ENCODE data around the gene ALOX5AP. TPM values are rescaled to one million over a fixed set of nuclear protein-coding genes. Genes with fewer than 3 reads are reported as not detected.

ALOX5AP gene
- total RNA-seq (80.4 TPM), polyA plus RNA-seq (100 to 1,000 TPM; 299 to 544 (median 380) TPM)

DNA sequence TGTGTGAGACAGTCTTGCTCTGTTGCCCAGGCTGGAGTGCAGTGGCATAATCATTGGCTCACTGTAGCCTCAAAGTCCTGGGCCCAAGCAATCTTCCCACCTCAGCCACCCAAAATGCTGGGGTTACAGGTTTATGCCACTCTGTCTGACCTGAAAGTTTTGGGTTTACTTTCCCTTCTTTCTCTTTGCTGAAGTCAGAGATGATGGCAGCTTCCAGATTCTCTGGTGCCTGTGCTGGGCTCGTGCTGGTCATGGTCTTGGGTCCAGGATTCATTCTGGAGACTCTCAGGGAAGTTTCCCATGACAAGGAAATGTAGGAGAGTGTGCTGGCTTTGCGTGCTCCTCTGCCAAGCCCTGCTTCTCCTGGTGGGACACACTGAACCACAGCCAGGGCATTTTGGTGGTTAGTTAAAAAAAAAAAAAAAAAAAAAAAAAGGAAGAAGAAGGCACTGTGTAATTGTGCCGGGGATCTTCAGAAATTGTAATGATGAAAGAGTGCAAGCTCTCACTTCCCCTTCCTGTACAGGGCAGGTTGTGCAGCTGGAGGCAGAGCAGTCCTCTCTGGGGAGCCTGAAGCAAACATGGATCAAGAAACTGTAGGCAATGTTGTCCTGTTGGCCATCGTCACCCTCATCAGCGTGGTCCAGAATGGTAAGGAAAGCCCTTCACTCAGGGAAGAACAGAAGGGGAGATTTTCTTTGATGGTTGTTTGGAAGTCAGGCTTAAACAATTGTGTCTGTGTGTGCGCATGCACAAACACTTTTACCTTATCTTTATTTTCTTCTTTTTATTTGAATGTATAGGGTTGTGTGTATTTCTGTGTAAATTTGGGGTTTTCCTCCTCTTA is at the start of gene ALOX5AP:
ALOX5AP (plus strand) TSS at position 519 of the 847 bp plus-strand sequence; CDS start at position 582, 63 bp downstream.
- Mint-ChIP-seq H3K4me1 (peaks cover 6 to 59% (median 38%) of the 10 kb centered on the region in 4 donors), H3K9me3 (peaks cover 0 to 1% (median 0%) of the 10 kb centered on the region in 7 donors)

DNA sequence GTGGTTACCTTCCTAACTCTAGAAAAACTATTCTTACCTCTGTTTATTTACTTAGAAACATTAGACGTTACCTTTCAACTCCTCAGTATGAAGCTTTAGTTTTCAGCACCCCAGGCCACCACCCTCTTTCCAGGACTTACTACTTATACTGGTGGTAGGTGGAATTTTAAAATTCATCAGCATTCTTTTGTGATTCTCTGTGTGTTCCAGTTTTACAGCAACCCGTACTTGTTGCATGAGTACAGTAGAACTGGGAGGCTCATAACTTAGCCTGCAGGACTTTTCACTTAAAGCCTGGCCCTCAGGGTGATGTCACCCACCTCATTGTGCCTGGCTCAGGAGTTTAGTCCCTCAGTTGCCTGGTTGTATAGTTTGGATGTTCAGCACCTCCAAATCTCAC is 49.4 kb upstream of the ALOX5AP start:
- peaks cover 2% of the 10 kb centered on the region for H3K27me3 ChIP-seq (ENCODE audit: control insufficient read depth, insufficient read depth, low read length)
- no peak for DNase-seq
- H3K9me3 ChIP-seq (ENCODE audit: control insufficient read depth in 2 of 2, low read length in 2 of 2): no peaks in the 10 kb centered on the region
- no peak for ATAC-seq (ENCODE audit: low read depth in 2 of 2)
- Mint-ChIP-seq H3K4me3 (no peak overlapping the region), H3K27me3 (peaks cover 9% of the 10 kb centered on the region), H3K9me3 (peaks cover 0 to 4% (median 0%) of the 10 kb centered on the region in 7 donors), H3K4me1 (peaks cover 3 to 11% (median 8%) of the 10 kb centered on the region in 4 donors), H3K27ac (no peak overlapping the region), H3K36me3 (no peaks in the 10 kb centered on the region)
- H3K4me3 ChIP-seq (ENCODE audit: low read depth, low read length): no peak overlapping the region
- H3K36me3 ChIP-seq (ENCODE audit: control insufficient read depth, insufficient read depth, low read length): no peaks in the 10 kb centered on the region
- H3K27ac ChIP-seq (ENCODE audit: insufficient read depth, low read length, poor library complexity, severe bottlenecking): no peak overlapping the region
- no peaks in the 10 kb centered on the region for H3K4me1 ChIP-seq (ENCODE audit: control insufficient read depth, insufficient read depth, low read length, poor library complexity, severe bottlenecking)

More for the DNA sequence above, at the start of gene ALOX5AP:
- ATAC-seq (ENCODE audit: low read depth in 2 of 2): peak; percentile 37 to 47
- peaks cover 55% of the 10 kb centered on the region for H3K4me1 ChIP-seq (ENCODE audit: control insufficient read depth, insufficient read depth, low read length, poor library complexity, severe bottlenecking)
- no peaks in the 10 kb centered on the region for H3K9me3 ChIP-seq (ENCODE audit: control insufficient read depth in 2 of 2, low read length in 2 of 2)
- peak within 1 kb of the TSS; percentile 70 for H3K27ac ChIP-seq (ENCODE audit: insufficient read depth, low read length, poor library complexity, severe bottlenecking)
- Mint-ChIP-seq H3K36me3 (no peaks in the 10 kb centered on the region), H3K4me3 (peak within 1 kb of the TSS; percentile 85 to 99 (median 97)), H3K27ac (peak within 1 kb of the TSS; percentile 87 to 99 (median 96)), H3K27me3 (peaks cover 1% of the 10 kb centered on the region)
- H3K27me3 ChIP-seq (ENCODE audit: control insufficient read depth, insufficient read depth, low read length): no peaks in the 10 kb centered on the region
- peak within 1 kb of the TSS; percentile 93 for H3K4me3 ChIP-seq (ENCODE audit: low read depth, low read length)
- H3K36me3 ChIP-seq (ENCODE audit: control insufficient read depth, insufficient read depth, low read length): no peaks in the 10 kb centered on the region
- peak in 2 of 3 donors; percentile 40 to 72 for DNase-seq

DNA sequence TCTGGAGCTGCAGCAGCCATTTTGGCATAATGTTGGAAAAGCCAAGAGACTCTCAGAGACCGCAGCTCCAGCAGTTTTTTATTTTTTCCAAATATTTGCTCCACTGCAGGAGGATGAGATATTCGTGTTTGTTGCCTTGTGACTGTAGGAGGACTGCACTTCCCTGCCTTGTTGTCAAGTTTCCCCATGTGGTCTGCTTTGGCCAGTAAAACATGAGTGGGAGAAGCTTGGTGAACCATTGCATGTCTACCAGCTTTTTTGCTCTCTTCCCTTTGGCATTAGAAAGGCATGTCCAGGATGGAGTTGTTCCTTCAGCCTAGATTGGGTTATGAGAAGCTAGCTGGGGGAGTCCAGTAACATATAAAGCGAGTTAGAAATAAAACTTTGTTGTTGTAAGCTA is 47.7 kb upstream of the ALOX5AP start:
- Mint-ChIP-seq H3K4me1 (peaks cover 3 to 10% (median 6%) of the 10 kb centered on the region in 4 donors), H3K36me3 (no peaks in the 10 kb centered on the region), H3K4me3 (no peak overlapping the region), H3K27me3 (peaks cover 9% of the 10 kb centered on the region), H3K27ac (no peak overlapping the region), H3K9me3 (peaks cover 0 to 4% (median 0%) of the 10 kb centered on the region in 7 donors)
- H3K4me3 ChIP-seq (ENCODE audit: low read depth, low read length): no peak overlapping the region
- no peak for ATAC-seq (ENCODE audit: low read depth in 2 of 2)
- no peak for DNase-seq
- no peaks in the 10 kb centered on the region for H3K36me3 ChIP-seq (ENCODE audit: control insufficient read depth, insufficient read depth, low read length)
- no peaks in the 10 kb centered on the region for H3K9me3 ChIP-seq (ENCODE audit: control insufficient read depth in 2 of 2, low read length in 2 of 2)
- peaks cover 2% of the 10 kb centered on the region for H3K27me3 ChIP-seq (ENCODE audit: control insufficient read depth, insufficient read depth, low read length)
- no peaks in the 10 kb centered on the region for H3K4me1 ChIP-seq (ENCODE audit: control insufficient read depth, insufficient read depth, low read length, poor library complexity, severe bottlenecking)
- H3K27ac ChIP-seq (ENCODE audit: insufficient read depth, low read length, poor library complexity, severe bottlenecking): no peak overlapping the region

DNA sequence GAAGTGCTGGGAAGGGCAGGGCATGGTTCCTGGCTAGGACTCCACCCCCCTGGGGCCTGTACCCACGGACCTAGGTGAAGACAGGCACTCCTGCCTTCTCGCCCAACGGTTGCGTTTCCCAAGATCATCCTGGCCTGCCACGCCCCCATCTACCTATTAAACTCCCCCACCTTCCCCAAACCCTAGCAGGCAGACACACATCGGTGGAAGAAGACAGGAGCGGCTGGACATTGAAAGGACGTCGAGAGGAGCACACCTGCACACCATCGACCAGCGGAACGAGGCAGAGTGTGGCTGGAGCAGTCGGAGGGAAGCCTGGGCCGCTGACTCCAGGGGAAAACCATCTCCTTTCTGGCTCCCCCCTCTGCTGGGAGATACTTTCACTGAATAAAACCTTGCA is 45.6 kb upstream of the ALOX5AP start:
- peak overlapping the region; percentile 71 for H3K4me3 ChIP-seq (ENCODE audit: low read depth, low read length)
- peaks cover 5% of the 10 kb centered on the region for H3K27me3 ChIP-seq (ENCODE audit: control insufficient read depth, insufficient read depth, low read length)
- no peak overlapping the region for H3K27ac Mint-ChIP-seq
- peaks cover 3 to 11% (median 6%) of the 10 kb centered on the region in 4 donors for H3K4me1 Mint-ChIP-seq
- no peaks in the 10 kb centered on the region for H3K4me1 ChIP-seq (ENCODE audit: control insufficient read depth, insufficient read depth, low read length, poor library complexity, severe bottlenecking)
- H3K36me3 ChIP-seq (ENCODE audit: control insufficient read depth, insufficient read depth, low read length): no peaks in the 10 kb centered on the region
- DNase-seq (no peak), ATAC-seq (ENCODE audit: low read depth in 2 of 2) (no peak)
- H3K36me3 Mint-ChIP-seq: no peaks in the 10 kb centered on the region
- peaks cover 0 to 4% (median 0%) of the 10 kb centered on the region in 7 donors for H3K9me3 Mint-ChIP-seq
- H3K27me3 Mint-ChIP-seq: peaks cover 16% of the 10 kb centered on the region
- H3K9me3 ChIP-seq (ENCODE audit: control insufficient read depth in 2 of 2, low read length in 2 of 2): no peaks in the 10 kb centered on the region
- no peak overlapping the region for H3K27ac ChIP-seq (ENCODE audit: insufficient read depth, low read length, poor library complexity, severe bottlenecking)
- peak overlapping the region in 2 of 4 donors; percentile 7 to 87 for H3K4me3 Mint-ChIP-seq

DNA sequence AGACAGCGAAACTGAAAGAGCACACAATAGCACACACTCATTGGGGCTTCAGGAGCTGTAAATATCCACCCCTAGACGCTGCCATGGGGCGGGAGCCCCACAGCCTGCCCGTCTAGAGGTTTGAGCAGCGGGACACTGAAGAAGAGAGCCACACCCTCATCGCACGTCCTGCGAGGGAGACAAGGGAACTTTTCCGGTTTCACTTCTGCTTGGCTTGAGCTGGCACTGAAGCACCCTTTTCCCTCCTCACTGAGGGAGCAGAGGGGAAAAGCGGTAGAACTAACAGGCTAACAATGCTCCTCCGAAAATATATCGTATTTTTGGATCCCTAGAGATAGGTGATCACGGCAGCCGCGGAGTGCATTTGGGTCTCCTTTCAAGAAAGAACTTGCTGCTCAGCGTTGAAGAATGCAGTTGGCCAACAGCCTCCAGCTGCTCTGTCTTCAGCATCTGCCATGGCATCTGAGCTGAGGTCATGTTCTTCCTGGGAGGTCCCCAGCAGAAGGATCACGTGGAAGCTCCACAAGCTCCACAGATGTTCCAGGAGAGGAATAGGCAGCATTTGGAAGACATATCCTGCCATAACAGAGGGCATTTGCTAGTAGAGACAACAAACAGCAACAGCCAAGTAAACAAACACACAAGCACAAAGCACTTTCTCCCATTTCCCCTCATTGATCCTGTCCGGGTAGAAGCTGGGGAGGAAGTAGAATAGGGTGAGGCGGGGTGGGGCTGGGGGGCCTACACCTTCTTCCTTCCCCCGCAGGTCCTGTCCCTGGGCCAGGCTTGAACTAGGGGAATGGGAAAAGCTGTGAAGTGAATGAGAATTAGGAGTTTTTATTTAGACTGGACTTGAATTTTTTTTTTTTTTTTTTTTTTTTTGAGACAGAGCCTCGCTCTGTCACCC is 44.8 kb upstream of the ALOX5AP start:
- H3K27ac ChIP-seq (ENCODE audit: insufficient read depth, low read length, poor library complexity, severe bottlenecking): no peak overlapping the region
- peak overlapping the region; percentile 7 to 87 (median 52) for H3K4me3 Mint-ChIP-seq
- no peaks in the 10 kb centered on the region for H3K9me3 ChIP-seq (ENCODE audit: control insufficient read depth in 2 of 2, low read length in 2 of 2)
- no peaks in the 10 kb centered on the region for H3K4me1 ChIP-seq (ENCODE audit: control insufficient read depth, insufficient read depth, low read length, poor library complexity, severe bottlenecking)
- peak overlapping the region; percentile 71 for H3K4me3 ChIP-seq (ENCODE audit: low read depth, low read length)
- H3K27ac Mint-ChIP-seq: peak overlapping the region; percentile 33 to 83 (median 72)
- H3K4me1 Mint-ChIP-seq: peaks cover 3 to 14% (median 6%) of the 10 kb centered on the region in 4 donors
- H3K27me3 ChIP-seq (ENCODE audit: control insufficient read depth, insufficient read depth, low read length): peaks cover 5% of the 10 kb centered on the region
- H3K27me3 Mint-ChIP-seq: peaks cover 20% of the 10 kb centered on the region
- H3K36me3 Mint-ChIP-seq: no peaks in the 10 kb centered on the region
- H3K9me3 Mint-ChIP-seq: peaks cover 0 to 4% (median 0%) of the 10 kb centered on the region in 7 donors
- ATAC-seq (ENCODE audit: low read depth in 2 of 2): peak in 1 of 2 donors; percentile 62
- peak in 1 of 3 donors; percentile 56 for DNase-seq
- no peaks in the 10 kb centered on the region for H3K36me3 ChIP-seq (ENCODE audit: control insufficient read depth, insufficient read depth, low read length)

DNA sequence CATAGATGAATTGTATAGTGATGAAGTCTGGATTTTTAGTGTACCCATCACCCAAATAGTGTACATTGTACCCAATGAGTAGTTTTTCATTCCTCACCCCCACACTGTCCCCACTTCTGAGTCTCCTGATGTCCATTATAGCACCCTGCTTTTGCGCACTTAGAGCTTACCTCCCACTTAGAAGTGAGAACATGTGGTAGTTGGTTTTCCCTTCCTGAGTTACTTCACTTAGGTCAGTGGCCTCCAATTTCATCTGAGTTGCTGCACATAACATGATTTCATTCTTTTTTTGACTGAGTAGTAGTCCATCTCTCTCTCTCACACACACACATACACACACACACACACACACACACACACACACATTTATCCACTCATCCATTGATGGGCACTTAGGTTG is 43.2 kb upstream of the ALOX5AP start:
- no peaks in the 10 kb centered on the region for H3K36me3 Mint-ChIP-seq

More for the DNA sequence above, 43.2 kb upstream of the ALOX5AP start:
- peaks cover 4% of the 10 kb centered on the region for H3K4me1 ChIP-seq (ENCODE audit: control insufficient read depth, insufficient read depth, low read length, poor library complexity, severe bottlenecking)
- no peaks in the 10 kb centered on the region for H3K9me3 ChIP-seq (ENCODE audit: control insufficient read depth in 2 of 2, low read length in 2 of 2)
- Mint-ChIP-seq H3K4me3 (peak overlapping the region in 1 of 4 donors; percentile 31), H3K4me1 (peaks cover 6 to 28% (median 13%) of the 10 kb centered on the region in 4 donors), H3K27me3 (peaks cover 22% of the 10 kb centered on the region), H3K27ac (no peak overlapping the region), H3K9me3 (peaks cover 0 to 4% (median 0%) of the 10 kb centered on the region in 7 donors)
- peaks cover 7% of the 10 kb centered on the region for H3K27me3 ChIP-seq (ENCODE audit: control insufficient read depth, insufficient read depth, low read length)
- DNase-seq: no peak
- no peak for ATAC-seq (ENCODE audit: low read depth in 2 of 2)
- H3K27ac ChIP-seq (ENCODE audit: insufficient read depth, low read length, poor library complexity, severe bottlenecking): no peak overlapping the region
- no peaks in the 10 kb centered on the region for H3K36me3 ChIP-seq (ENCODE audit: control insufficient read depth, insufficient read depth, low read length)
- no peak overlapping the region for H3K4me3 ChIP-seq (ENCODE audit: low read depth, low read length)
